Spleen (tissue), 7 donors: ENCODE measurements around the gene GRIK4.

Experiments used
- CTCF ChIP-seq, 11 experiments: fragments of 200-600 bp in 7 of 11; fragments of 450-650 bp in 4 of 11; sonication (generic) in 4 of 11; IDR thresholded peaks in 8 of 11; conservative IDR thresholded peaks in 3 of 11; 1 replicate in 7 of 11; 2 replicates in 4 of 11; pipeline versions ENCODE4 v1.4.0 to v1.8.0; 2016 to 2021; ENCODE audit warnings: antibody characterized with exemption in 11 of 11, inconsistent platforms in 4 of 11, mild to moderate bottlenecking in 1 of 11
- POLR2A ChIP-seq, 3 donors: fragments of 450-650 bp; IDR thresholded peaks; one replicate each; pipeline ENCODE4 v1.5.1; 2017; ENCODE audit warnings: antibody characterized with exemption in 3 of 3, mild to moderate bottlenecking in 1 of 3
- POLR2AphosphoS5 ChIP-seq, 3 donors: sonication (generic); formaldehyde crosslinking; IDR thresholded peaks; one replicate each; pipeline ENCODE4 v1.5.1; 2017; ENCODE audit warnings: antibody characterized with exemption in 3 of 3
- donor health status: DM: no; HTN: no; CAD: no; lungs with moderate emphysema.
- donor health status: DM: no; HTN: no; CAD: no.
- donor health status: DM: no; HTN: no; CAD: no.

GRCh38 chr11:120904116-120904515 is 392.6 kb downstream of the GRIK4 start:
- no peak for TF ChIP-seq CTCF (IDR thresholded peaks at IDR 0.05 in 8 of 11, conservative IDR thresholded peaks at IDR 0.05 in 3 of 11)
- TF ChIP-seq POLR2A (IDR thresholded peaks at IDR 0.05): no peak
- TF ChIP-seq POLR2AphosphoS5 (IDR thresholded peaks at IDR 0.05): no peak
